HG03457 (cell line): Measurements from ENCODE around the gene PDZD4.

Source experiments
- ATAC-seq: cut with Tn5 transposase; IDR thresholded peaks from one replicate; pipeline ENCODE4 v1.9.1; 2021; ENCODE audit warnings: moderate number of reproducible peaks; ENCODE audit not compliant: unreplicated experiment

Gene PDZD4

DNA sequence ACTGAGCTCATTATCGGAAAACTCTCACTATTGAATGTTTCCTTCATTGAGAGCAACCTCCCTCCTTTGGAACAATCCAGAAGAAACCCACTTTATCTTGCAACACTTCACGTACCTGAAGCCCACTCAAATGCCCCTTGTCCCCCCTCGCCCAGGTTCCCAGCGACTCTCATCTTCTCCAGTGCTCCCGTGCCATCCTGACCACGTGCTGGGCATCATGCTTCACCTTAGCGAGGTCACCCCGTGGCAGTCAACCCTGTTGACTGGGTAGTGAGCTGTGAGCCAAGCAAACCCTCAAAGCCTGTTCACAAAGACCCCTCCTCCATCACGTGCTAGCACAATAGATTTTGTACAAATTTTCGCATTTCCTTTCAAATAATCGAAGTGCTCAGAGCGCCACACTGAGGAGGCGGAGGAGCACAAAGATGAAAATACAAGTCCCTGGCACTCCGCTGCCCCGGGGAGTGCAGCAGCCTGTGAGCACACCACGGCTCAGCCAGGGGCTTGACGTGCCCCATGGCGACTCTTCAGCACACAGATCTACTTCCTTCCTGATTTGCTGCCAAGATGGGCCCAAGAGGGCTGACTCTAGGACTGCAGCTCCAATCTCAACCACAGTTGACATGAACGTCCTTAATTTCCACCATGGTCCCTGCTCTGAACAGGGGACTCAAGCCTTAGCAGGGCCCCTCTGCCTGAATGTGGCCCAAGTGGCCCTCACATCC lies 15.6 kb downstream of the PDZD4 start:
- ATAC-seq = no peak

DNA sequence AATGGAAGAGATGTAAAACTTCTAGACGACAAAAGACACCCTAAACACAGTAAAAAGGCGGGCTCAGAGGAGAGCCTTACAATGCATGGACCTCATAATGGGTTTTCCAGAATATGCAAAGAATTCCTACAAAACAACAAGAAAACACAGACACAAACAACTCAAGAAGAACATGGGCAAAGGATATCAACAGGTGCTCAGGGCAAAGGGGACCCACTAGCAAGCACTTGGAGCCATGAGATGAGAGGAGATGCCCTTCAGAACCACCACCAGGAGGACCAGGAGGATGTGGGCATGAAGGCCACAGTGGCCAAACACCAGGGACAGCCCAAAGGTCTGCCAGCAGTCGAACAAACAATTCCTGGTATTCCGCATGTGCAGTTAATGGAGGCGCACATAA lies 17.2 kb downstream of the PDZD4 start:
- ATAC-seq = no peak

- ATAC-seq = no peak
Observed at GRCh38 chrX:153812220-153812619, 18.1 kb downstream of the PDZD4 start.

GRCh38 chrX:153807976-153808375 lies 22.4 kb downstream of the PDZD4 start:
- ATAC-seq = no peak

DNA sequence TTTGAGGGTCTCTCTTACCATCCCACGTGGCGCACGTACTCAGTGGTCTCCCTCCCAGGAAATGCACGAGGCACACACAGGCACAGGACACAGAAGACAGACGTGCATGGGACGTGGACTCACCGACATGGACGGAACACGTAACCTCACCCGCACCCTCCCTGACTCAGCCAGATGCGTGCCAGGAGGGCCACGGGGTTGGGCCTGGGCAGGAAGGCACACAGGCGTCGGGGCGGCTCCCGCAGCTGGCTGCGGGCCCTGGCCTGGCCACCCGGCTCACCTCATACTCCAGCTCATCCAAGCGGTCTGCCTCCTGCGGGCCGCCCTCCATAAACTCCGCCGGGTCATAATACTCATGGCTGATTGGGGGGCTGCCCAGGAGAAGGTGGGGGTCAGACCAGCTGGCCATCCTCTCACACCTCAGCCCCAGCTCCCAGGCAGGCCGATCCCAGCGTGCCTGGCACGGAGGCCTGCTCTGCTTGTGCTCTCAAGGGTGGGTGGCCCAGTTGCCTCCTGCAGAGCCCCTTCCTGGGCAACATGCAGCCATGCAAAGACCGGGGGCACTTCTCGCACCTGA lies 23.3 kb downstream of the PDZD4 start:
- ATAC-seq = no peak

DNA sequence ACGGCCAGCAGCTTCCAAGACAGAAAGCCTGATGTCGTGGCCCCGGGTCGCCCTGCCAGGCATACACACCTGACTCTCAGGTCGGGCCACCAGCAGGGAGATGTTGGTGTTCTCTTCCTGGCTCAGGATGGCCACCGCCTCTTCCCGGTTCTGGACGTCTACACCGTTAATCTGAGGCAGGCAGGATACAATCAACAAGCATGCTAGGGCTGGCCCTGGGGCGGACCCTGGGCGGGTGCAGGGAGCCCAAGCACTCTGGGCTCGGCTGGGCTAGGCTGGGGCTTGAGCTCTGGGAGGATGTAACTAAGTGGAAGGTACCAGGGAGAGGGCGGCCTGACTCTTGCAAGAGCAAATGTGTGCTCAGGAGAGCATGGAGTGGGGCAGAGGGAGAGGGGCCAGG lies 24.9 kb downstream of the PDZD4 start:
- no peak for ATAC-seq

- ATAC-seq = no peak
Observed at GRCh38 chrX:153804621-153805020, 25.7 kb downstream of the PDZD4 start.

DNA sequence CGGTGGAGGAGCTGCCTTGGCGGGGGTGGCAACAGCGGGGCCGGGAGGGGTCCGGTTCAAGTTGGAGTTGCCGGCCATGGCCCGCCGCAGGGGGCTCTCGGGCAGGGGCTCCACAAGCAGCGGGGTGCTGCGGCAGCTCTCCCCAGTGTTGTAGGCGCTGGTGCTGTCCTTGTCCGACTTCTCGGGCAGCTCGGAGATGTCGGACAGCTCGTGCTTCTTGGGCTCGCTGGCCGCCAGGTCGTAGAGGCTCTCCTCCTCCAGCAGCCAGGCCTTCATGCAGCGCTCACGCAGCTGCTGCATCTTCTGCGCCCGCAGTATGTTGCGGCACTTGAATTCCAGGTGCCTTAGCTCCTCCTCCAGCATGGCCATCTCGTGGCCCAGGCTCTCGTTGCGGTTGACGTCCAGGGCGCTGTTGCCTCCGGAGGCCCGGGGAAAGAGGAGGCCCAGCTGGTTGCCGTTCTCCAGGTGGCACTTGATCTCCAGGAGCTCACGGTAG lies 26.2 kb downstream of the PDZD4 start:
- ATAC-seq = no peak

DNA sequence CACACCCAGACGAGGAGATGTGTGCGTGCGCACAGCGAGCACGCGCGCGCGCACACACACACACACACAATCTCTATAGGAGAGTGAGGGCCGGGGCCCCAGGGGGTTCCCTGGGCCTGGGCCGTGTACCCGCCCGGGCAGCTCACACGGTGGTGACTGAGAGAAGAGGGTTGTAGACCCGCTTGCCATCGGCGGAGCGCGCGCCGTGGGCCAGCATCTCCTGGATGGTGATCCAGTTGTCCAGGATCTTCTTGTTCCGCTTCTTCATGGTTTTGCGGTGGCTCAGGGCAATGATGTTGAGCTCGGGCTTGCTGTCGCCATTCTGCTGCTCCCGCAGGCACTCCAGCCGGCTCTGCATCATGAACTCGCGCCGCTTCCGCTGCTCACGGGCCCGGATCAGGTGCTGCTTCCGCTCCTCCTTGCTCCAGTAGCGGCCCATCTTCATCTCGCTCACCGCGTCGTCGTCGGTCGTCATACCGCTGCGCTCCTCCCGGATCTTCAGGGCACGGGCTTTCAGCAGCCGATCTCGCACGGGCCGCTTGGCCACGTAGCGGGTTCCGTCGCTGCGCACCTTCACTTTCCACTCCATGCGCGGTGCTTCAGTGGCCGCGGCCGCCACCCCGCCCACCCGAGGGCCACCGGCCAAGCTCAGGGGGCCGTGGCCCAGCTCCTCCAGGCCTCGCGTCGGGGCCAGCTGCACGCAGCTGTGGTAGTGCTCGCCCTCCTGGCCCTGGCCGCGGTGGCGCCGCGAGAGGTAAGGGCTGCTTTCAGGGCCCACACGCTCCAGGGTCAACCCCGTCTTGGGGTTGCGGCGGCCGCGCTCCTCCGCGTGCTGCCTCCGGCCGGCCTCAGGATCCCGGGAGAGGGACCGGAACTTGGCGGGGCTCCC lies 26.9 kb downstream of the PDZD4 start:
- no peak for ATAC-seq

- ATAC-seq = no peak
Observed at GRCh38 chrX:153802513-153803045, 27.8 kb downstream of the PDZD4 start.

DNA sequence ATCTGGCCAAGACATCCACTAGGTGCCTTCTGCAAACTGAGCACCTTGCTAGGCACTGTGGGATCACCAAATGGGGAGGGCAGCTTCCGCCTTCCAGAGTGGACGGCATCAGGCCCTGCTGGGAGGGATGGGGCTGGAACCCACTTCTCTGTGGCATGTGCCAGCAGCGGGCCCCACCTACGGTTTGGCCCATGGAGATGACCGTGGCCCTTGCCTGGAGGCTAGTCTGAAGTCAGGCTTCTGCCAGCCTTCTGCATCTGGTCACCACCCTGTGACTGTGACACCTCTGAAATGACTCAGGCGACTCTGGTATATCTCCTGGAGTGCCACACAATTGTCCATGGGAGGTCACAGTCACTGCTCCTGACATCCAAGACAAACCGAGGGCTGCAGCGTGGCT lies 28.7 kb downstream of the PDZD4 start:
- no peak for ATAC-seq

- ATAC-seq = no peak
Observed at GRCh38 chrX:153800746-153801145, 29.6 kb downstream of the PDZD4 start.

DNA sequence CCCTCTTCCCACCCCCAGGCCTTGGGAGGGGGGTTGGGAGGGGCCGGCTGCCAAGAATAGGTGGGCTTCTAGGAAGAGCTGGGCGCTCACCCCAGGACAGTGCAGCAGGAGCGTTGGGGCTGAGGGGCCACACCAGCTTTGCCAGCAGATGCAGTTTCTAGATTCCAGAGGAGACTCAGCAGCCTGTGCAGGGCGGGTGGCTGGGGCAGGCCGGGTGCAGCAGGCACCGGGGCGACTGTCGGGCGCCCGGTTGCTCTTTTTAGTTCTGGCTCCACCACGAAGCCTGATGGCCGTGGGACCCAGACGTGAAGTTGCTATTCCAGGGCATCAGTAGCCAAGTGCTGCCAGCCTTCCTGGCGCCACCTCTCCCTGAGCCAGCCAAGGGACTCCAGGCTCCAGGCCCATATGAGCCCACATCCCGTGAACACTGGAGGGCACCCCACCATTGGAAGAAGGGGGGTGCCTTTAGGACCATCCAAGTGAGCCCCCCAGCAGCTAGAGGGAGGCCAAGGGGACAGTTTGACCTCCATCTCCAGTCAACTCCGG lies 30.1 kb downstream of the PDZD4 start:
- ATAC-seq = no peak

DNA sequence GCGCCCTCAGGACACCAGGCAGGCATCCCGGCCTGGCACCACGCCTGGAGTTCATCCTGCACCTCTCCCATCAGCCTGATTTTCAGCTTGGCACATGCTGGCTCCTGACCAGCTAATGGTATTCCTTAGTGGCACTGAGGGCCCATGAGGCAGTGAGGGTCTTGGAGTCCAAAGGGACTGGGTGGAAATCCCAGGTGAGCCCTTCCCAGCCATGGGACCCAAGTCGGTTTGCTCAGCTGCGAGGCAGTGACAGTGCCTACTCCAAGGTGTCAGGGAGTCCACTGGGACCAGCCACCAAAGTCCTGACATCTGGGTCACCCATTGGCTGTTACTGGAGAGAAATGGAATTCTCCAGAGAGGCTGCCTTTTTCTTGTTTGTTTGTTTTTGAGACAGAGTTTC lies 31.0 kb downstream of the PDZD4 start:
- ATAC-seq = no peak

- ATAC-seq = no peak
Observed at GRCh38 chrX:153797415-153798015, 32.8 kb downstream of the PDZD4 start.

- ATAC-seq = no peak
Observed at GRCh38 chrX:153794897-153795816, 35.2 kb downstream of the PDZD4 start.

GRCh38 chrX:153794018-153794896 lies 36.1 kb downstream of the PDZD4 start, which contains the start of the genes IDH3G and SSR4:
TSS of gene IDH3G (minus strand) at chrX:153794375. CDS start at chrX:153794326, 49 bp downstream.
TSS of gene SSR4 (plus strand) at chrX:153794668. CDS start at chrX:153794688, 20 bp downstream.
- peak; percentile 86 for ATAC-seq

DNA sequence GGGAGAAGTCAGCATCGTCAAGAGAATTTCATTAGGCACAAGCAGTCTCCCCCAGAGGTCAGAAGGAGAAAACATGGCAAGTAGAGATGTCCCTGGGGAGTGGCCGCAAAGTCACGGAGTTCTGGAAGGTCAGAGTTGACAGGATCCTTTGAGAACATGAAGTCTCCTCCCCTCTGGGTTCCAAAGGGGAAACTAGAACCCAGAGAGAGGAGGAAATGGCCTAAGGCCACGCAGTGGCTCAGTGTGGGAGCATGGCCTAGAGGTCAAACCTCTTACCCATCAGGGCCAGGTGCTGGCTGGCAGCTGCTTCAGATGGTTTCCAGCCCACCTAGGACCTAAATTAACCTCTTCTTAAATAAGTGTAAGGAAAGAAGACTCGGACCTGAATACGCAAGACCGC lies 37.1 kb downstream of the PDZD4 start:
- ATAC-seq = no peak
